GM21737 (cell line): Measurements from ENCODE around the gene KIAA0825.

Experiments
- ATAC-seq: cut with Tn5 transposase; IDR thresholded peaks from one replicate; pipeline ENCODE4 v1.9.1; 2021; ENCODE audit warnings: mild to moderate bottlenecking, moderate library complexity; ENCODE audit not compliant: unreplicated experiment

Gene KIAA0825

GRCh38 chr5:94618493-94619328, at the start of gene KIAA0825, which contains the start of gene SLF1:
Gene KIAA0825 (minus strand): TSS chr5:94618604. CDS start chr5:94537126, 81,478 bp downstream.
Gene SLF1 (plus strand): TSS chr5:94618669. CDS start chr5:94628811, 10,142 bp downstream.
- peak; percentile 96 for ATAC-seq

GRCh38 chr5:94667937-94668336, 49.5 kb upstream of the KIAA0825 start:
- ATAC-seq: no peak

- ATAC-seq: no peak
Observed at GRCh38 chr5:94661086-94661485, 42.7 kb upstream of the KIAA0825 start.

GRCh38 chr5:94660506-94660905, 42.1 kb upstream of the KIAA0825 start:
- ATAC-seq: no peak

GRCh38 chr5:94658272-94658671, 39.9 kb upstream of the KIAA0825 start:
- no peak for ATAC-seq

- no peak for ATAC-seq
Observed at GRCh38 chr5:94649874-94650273, 31.5 kb upstream of the KIAA0825 start.

- ATAC-seq: no peak
Observed at GRCh38 chr5:94646758-94647157, 28.4 kb upstream of the KIAA0825 start.

GRCh38 chr5:94645053-94645452, 26.6 kb upstream of the KIAA0825 start:
- no peak for ATAC-seq

- no peak for ATAC-seq
Observed at GRCh38 chr5:94640176-94640575, 21.8 kb upstream of the KIAA0825 start.

- peak; percentile 99 for ATAC-seq
Observed at GRCh38 chr5:94632024-94632423, 13.6 kb upstream of the KIAA0825 start.

GRCh38 chr5:94627191-94627590, 8.8 kb upstream of the KIAA0825 start:
- no peak for ATAC-seq

- ATAC-seq: no peak
Observed at GRCh38 chr5:94623877-94624276, 5.5 kb upstream of the KIAA0825 start.

- no peak for ATAC-seq
Observed at GRCh38 chr5:94623011-94623410, 4.6 kb upstream of the KIAA0825 start.

- ATAC-seq: no peak
Observed at GRCh38 chr5:94621763-94622162, 3.4 kb upstream of the KIAA0825 start.

GRCh38 chr5:94620256-94620655, 1.9 kb upstream of the KIAA0825 start:
- no peak for ATAC-seq

- peak; percentile 24 for ATAC-seq
Observed at GRCh38 chr5:94618029-94618492, 343 bp downstream of the KIAA0825 start.

- no peak for ATAC-seq
Observed at GRCh38 chr5:94615862-94616261, 2.5 kb downstream of the KIAA0825 start.

- no peak for ATAC-seq
Observed at GRCh38 chr5:94614156-94614805, 4.1 kb downstream of the KIAA0825 start.

GRCh38 chr5:94613583-94613982, 4.8 kb downstream of the KIAA0825 start:
- ATAC-seq: no peak

GRCh38 chr5:94595281-94595840, 23.0 kb downstream of the KIAA0825 start:
- no peak for ATAC-seq

GRCh38 chr5:94577466-94578245, 40.7 kb downstream of the KIAA0825 start:
- ATAC-seq: peak; percentile 84
